GM21737 (cell line): ENCODE results near the gene EVI5L.
"Not testable (repeated sequence)": the region's sequence is repeated elsewhere in the genome, so short reads cannot be mapped to it uniquely, and the experiment has no call there.

ENCODE experiments used
- ATAC-seq: cut with Tn5 transposase; IDR thresholded peaks from one replicate; pipeline ENCODE4 v1.9.1; 2021; ENCODE audit warnings: mild to moderate bottlenecking, moderate library complexity; ENCODE audit not compliant: unreplicated experiment

EVI5L gene

DNA sequence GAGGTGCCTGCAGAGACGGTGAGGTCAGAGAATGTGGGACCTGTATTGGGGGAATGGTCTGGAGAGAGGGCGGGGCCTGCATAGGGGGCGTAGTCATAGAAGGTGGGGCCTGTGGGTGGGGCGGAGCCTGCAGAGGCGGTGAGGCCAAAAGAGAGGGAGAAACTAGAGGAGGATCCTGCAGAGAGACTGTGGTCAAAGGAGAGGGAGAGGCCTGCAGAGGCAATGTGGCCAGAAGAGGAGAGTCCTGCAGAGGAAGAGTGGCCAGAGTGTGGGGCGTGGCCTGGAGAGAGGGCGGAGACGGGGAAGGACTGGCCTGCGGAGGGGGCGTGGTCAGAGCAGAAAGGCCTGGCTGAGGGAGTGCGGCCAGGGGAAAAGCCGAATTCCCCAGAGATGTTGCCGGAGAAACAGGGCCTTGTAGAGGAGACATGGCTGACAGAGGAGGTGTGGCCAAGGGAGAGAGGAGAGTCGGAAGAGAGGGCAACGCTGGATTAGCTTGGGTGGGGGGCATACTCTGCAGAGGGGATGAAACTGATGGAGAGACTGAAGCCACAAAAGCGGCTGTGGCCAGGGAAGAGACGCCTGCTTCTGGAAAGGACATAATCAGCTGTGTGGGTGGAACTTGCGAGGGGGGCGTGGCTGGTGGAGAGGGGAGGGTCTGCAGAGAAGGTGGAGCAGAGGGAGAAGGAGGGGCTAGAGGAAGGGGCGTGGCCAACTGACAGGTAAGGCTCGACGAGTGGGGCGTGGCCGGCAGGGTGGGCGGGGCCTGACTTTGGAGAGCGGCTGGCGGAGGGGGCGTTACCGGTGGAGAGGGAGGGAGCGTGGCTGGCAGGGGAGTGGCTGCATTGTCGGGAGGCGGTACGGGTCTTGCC lies 41.7 kb downstream of the EVI5L start:
- no peak for ATAC-seq

DNA sequence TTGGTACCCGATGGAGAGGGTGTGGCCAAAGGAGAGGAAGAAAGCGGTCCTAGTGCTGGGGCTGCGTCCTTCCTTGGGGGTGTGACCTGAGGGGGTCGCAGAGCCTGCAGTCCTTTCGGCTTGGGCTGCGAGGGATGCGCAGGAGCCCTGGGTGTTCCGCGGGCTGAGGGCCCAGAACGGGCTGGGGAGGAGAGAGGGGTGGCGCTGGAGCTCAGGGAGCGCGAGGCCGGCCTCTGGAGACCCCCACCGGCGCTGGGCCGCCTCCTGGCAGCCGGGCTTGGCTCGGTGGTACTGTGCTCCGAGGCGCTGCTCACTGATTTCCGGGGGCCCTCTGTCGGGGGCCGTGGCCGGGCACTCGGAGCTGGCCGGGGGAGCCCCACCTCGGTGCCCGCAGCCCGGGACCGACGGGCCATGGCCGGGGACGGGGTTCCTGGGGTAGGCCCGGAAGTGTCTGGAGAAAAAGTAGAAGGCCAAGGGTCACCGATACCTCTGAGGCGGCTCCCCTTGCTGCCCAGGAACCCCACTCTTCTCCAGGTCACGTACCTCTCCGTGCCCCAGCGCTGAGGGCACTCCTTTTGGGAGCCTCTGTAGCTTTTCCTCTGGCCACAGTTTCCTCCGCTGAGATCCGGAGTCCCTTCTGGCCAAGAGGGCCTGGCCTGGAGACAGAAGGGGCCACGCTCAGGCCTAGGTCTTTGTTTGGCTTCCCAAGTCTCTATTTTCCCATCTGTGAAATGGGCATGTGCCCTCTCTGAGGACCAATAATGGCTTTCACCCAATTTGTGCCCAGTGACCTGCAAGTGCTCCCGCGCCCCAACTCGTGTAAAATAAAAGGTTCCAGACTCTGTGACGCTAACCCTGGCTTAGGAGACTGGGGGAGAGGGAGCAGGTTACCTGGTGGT lies 42.5 kb downstream of the EVI5L start:
- ATAC-seq: no peak

DNA sequence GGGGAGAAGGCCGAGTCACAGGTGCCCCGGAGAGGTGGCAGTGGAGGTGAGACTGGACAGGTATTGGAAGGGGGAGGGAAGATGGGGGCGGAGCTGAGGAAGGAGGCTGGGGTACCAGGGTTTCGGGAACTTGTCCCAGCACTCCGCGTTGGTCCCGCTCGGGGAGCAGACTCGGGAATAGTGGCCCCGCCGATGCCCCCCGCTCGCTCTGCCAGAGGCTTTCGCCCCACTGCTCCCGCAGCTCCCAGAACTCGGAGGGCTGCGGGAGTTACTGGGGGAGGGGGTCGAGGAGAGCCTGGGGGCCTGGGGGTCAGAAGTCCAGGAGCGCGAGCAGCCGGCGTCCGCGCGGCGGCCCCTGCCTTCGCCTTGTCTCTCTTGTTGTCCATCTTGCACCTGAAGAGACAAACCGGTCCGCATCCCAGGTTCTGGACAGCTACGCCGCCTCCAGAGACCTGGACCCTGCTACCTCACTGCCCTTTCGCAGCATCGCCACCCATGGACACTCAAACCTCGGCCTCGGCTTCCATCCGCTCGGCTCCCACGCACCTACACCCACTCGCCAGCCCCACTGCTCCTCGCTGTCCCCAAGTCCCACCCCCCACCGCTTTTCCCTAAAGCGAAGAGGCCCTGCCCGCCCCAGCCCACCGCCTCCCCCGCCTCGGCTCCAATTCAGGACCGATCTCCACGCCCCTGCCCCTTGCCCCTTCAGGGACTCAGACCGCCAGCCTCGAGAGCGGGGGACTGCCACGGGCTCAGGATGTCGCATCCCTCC lies 43.5 kb downstream of the EVI5L start:
- no peak for ATAC-seq

DNA sequence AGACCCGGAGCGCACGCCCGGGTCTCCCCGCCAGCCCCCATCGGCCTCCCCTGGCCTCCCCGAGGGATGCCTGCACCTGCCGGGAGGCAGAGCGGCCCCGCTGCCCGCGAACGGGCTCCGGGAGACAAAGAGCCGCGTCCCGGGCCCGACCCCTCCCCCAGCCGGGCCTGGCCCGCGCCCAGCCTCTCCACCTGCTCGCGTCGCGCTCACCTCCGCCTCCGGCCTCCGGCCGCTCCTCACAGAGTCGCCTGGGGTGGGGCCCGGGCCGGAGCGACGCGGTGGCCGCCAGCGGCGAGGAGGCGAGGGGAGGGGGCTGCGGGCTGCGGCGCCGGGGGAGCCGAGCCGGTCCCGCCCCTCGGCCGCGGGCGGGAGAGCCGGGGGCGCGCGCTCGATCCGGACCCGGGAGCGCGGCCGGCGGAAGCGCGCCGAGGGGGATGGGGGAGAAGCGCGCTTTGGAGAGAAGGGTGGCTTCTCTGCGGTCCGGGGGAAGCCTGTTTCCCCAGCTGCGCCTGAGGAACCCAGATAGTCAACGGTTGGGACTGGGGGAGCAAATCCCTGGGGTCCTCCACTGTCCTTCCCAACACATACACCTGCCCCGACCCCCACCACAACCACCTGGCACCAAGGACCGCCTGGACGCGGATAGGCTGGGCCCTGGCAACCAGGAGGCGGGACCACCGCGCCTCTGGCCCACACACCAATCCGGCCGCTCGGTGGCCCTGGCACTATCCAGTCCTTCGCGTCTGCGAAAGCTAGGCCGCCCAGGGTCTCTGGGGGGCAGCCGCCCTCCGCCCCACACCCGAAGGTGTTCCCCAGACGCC lies 44.3 kb downstream of the EVI5L start, which contains the start of gene PRR36:
PRR36 (minus strand) TSS at position 315 of the 821 bp plus-strand sequence. CDS start 701 bp downstream, outside the sequence.
- no peak for ATAC-seq

DNA sequence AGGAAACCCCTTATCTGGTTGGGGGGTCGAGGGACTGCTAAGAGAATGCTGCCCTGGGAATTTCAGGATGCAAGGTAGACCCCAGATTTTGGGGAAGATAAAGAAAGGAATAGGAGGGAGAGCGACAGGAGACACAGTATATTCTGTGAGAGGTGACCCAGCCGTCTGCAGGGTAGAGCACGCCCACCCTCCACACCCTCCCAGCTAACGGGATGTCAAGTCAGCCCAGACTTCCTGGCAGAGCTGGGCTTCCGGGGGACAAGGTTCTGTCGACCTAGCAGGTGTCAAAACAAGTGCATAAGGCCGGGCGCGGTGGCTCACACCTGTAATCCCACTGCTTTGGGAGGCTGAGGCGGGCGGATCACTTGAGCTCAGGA lies 44.9 kb downstream of the EVI5L start:
- no peak for ATAC-seq

DNA sequence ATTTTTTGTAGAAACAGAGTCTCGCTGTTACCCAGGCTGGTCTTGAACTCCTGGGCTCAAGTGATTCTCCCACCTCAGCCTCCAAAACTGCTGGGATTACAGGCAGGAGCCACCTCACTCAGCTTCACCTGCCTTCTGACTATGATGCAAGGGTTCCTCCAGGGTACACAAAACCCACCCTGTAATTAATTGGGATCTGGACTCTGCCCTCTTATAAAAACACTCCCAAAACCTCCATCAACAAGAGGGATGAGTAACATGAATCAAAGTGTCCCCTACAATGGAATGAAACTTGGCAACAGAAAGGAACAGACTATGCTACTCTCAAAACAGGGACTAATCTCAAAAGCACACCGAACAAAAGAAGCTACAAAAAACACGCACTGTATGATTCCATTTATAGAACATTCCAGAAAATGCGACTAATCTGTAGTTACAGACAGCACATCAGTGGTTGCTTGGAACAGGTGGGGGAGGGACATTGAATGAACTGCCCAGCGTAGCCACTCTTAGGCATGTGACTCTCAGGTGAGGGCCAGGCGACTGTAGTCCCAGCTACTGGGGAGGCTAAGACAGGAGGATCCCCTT lies 47.3 kb downstream of the EVI5L start:
- ATAC-seq: no peak

DNA sequence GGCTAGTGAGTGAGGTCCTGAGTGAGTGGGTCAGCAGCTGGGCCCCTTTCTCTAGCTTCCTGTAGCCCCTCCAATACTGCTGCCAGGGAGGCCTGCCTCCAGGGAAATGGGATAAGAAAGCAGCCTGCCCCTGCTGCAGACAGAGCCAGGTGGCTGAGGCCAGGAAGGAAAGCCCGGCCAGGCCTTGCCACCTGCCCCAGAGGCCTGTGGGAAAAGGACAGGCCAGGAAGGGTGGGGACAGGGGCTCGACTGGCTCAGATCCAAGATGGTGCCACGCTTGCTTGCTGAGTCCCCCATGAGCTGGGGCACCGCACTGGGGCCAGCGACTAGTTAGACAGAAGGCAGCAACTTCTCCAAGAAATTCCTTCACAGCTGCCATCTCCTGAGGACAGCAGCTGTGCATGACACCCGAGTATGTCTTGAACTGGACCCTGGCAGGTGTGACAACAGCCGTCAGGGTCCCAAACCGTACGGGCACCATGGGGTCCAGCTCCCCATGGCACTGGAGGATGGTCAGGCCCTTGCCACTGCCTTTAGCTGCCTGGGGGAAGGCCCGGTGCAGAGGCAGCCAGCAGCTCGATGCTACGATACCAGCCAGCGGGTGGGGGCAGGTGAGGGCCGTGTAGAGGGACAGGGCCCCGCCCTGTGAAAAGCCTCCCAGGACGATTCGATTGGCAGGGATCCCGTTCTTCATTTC lies 49.2 kb downstream of the EVI5L start:
- no peak for ATAC-seq

DNA sequence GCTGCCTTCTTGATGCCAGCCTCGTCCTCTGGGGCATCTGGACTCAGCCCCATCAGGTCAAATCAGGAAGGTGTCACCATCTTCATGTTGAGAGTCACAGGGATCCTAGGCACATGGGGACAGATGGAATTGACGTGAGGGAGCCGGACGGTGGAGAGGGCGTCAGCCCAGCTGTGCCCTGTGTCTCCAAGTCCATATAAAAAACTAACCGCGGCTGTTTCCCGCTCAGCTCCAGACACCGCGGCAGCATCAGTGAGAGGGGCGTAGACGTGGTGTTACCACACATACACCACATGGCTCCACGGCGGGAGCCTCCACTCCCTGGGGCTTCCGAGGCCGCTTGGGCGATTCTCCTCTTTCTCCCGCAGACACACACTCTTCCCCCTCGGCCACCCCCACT lies 49.8 kb downstream of the EVI5L start:
- no peak for ATAC-seq

DNA sequence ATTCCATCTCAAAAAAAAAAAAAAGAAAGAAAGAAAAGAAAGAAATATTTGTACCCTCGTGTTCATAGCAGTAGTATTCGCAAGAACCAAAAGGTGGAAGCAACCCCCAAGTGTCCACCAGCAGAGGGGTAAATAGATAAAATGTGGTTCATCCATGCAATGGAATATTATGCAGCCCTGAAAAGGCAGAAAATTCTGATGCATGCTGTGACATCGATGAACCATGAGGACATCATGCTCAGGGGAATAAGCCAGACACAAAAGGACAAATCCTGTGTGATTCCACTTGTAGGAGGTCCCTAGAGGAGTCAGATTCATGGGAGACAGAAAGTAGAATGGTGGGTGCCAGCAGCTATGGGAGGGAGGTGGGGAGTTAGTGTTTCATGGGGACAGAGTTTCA lies 51.9 kb downstream of the EVI5L start:
- no peak for ATAC-seq

DNA sequence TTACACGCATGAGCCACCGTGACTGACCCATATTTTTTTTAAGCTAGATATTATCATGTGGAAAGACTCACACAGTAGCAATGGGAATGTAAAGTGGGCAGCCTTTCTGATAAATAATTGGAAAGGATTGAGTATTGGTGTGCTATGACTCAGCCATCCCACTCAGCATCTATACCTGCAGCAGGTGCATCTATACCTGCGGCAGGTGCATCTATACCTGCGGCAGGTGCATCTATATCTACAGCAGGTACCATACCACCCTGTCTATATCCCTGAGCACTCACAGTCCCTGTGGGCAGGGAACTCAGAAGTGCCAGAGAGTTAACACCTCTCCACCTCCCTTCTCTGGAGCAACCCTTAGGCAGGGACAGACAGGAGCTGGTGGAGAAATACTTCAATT lies 53.1 kb downstream of the EVI5L start:
- no peak for ATAC-seq

DNA sequence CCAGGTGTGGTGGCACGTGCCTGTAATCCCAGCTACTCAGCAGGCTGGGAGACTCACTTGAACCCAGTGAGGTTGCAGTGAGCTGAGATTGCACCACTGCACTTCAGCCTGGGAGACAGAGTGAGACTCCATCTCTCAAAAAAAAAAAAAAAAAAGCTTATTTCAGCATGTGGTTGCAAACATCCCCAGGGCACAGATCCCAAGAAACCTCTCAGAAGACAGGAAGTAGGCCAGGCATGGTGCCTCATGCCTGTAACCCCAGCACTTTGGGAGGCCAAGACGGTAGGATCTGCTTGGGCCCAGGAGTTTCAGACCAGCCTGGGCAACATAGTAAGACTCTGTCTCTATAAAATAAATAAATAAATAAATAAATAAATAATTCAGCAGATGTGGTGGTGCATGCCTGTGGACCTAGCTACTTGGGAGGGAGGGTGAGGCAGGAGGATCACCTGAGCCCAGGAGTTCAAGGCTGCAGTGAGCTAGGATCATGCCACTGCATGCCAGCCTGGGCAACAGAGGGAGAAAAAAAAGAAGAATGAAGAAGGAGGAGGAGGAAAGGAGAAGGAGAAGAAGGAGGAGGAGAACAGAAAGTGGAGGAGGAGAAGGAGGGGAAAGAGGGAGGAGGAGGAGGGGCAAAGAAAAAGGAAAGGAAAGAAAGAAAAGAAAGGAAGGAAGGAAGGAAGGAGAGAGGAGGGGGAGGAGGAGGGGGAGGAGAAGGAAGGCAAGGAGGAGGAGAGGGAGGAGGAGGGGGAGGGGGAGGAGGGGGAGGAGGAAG lies 54.0 kb downstream of the EVI5L start:
- no peak for ATAC-seq

DNA sequence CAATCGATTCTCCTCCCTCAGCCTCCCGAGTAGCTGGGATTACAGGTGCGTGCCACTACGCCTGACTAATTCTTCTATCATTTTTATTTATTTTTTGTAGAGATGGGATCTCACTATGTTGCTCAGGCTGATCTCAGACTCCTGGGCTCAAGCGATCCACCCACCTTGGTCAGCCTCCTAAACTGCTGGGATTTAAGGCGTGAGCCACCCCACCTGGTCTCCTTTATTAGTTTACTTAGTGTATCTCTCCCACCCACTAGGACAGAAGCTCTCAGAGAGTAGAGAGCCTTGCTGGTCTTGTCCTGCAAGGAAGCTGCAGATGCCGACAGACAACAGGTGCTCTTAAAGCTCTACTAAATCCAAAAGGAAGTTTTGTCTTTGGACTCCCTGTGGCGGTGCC lies 55.8 kb downstream of the EVI5L start:
- ATAC-seq: no peak

DNA sequence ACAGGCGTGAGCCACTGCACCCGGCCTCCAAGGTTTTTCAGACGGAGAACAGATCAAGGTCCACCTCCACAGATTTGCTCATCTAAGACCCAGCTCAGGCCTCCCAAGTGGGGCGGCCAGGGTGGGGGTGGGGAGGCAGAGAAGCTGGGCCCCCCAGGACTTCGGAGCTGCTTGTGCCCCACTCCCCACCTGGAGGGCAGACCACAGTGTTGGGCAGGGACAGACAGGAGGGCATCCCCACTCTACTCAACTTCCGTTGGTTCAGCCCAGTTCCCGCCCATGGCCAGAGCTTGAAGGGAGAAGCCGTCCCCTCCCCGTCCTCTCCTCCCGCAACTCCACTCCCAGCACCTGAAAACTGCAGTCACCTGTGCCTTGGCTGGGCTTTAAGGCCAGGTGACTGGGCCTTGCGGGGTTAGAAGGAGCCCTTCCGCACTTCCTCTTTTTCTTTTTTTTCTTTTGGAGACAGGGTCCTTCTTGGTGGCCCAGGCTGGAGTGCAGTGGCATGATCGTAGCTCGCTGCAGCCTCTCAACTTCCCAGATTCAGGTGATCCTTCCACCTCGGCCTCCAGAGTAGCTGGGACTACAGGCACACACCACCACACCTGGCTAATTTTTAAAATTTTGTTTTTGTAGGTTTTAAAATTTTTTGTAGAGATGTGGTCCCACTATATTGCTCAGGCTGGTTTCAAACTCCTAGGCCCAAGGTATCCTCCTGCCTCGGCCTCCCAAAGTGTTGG lies 57.6 kb downstream of the EVI5L start:
- no peak for ATAC-seq

DNA sequence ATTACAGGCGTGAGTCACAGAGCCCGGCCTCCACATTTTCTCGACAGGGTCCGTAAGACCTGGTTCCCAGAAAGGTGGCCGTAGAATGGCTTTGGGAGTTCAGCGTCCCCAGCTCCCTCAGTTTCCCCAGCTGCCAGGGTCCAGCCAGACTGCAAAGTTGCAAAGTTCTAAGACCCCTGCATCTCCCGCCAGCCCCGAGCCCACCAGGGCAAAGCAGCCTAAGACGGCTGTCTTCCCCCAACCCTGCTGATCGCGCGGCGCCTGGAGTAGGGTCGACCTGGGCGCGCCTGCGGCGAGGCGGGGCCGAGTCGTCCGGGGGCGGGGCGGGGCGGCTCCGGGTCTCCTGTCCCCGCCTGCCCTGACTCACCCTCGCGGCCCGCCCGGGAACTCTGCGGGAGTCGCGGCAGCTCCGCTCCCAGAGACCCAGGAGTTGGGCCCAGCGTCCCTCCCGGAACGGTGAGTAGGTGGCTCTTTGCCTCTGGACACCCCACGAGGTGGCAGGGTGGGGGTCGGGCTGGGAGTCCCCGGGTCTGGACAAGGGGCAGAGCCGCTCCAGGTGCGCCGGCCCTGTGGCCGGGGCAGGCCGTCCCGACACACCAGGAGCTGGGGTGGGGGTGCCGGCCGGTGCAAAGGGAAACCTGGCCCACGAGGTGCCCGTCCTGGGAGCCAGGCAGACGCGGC lies 58.3 kb downstream of the EVI5L start, which contains the start of gene LRRC8E:
LRRC8E (plus strand) TSS at position 366 of the 681 bp plus-strand sequence. CDS start 7,094 bp downstream, outside the sequence.
- ATAC-seq: no peak

DNA sequence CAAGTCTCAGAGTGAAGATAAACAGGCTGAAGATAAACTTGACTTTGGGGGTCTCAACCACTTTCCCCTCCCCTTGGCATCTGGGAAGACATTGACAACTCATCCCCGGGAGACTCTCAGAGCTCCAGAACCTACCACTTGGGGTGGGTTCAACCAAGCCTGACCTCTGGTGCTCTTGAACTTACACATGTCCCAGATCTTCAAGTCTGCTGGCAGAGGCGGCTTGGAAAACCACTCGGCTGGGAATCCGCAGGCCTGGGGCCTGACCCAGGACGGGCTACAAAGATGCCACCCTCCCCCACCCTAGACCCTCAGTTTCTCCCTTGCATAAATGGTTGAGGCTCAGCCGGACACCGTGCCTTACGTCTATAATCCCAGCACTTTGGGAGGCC lies 58.8 kb downstream of the EVI5L start:
- ATAC-seq: no peak

DNA sequence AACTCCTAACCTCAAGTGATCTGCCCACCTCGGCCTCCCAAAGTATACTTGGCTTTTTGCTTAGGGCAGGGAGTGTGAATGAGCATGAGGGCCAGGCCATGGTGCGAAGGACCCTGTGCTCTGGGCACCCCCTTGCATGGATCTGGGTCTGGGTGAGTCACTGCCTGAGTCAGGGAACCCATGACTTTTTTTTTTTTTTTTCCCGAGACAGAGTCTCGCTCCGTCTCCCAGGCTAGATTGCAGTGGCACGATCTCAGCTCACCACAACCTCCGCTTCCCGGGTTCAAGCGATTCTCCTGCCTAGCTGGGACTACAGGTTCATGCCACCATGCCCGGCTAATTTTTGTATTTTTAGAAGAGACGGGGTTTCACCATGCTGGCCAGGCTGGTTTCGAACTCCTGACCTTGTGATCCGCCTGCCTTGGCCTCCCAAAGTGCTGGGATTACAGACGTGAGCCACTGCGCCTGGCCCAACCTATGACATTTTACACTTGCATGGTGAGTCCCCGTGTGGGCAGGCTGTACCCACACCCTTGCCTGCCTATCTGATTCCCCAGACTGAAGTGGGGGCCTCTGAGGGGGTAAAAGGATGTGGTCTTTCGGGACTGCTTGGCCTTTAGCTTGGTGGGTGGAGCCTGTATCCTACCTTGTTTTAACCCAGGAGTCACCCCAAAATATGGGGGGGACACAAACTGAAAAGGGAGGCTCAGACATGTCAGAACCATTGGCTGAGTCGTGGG lies 63.5 kb downstream of the EVI5L start:
- not testable (repeated sequence) for ATAC-seq
